ENCODE data around the gene BLVRA. TPM values are rescaled to one million over a fixed set of nuclear protein-coding genes. Genes with fewer than 3 reads are reported as not detected.
"Not testable (repeated sequence)": the region's sequence is repeated elsewhere in the genome, so short reads cannot be mapped to it uniquely, and the experiment has no call there.

Gene BLVRA
- total RNA-seq, 1 experiment from 2014 or later: 40.7 TPM

- Histone ChIP-seq H2AK5ac (ENCODE audit: insufficient read length, low read length) (no peak overlapping the region), H3K4ac (ENCODE audit: low read depth, low read length) (no peak overlapping the region), H3K79me2 (ENCODE audit: insufficient read depth, low read length) (no peaks in the 10 kb centered on the region), H3K18ac (ENCODE audit: insufficient read length, low read depth, low read length) (no peak overlapping the region), H3K14ac (ENCODE audit: insufficient read depth, low read length) (no peak overlapping the region), H2BK15ac (ENCODE audit: low read depth, low read length) (no peak overlapping the region), H3T11ph (ENCODE audit: low read length) (no peak overlapping the region), H3K23me2 (ENCODE audit: insufficient read length, low read depth, low read length, poor library complexity, severe bottlenecking) (no peaks in the 10 kb centered on the region), H3K4me2 (ENCODE audit: insufficient read depth, insufficient read length, low read length) (no peak overlapping the region), H3K9ac (ENCODE audit: extremely low read depth, insufficient read length, low read length) (no peak overlapping the region), H3K56ac (ENCODE audit: insufficient read length, low read depth, low read length) (no peak overlapping the region), H2BK120ac (ENCODE audit: low read depth, low read length, poor library complexity, severe bottlenecking) (no peak overlapping the region), H4K20me1 (ENCODE audit: control insufficient read depth, insufficient read depth, insufficient read length) (no peaks in the 10 kb centered on the region), H2BK12ac (ENCODE audit: insufficient read length, low read depth, low read length) (no peak overlapping the region), H2BK20ac (ENCODE audit: low read depth, low read length, poor library complexity, severe bottlenecking) (no peak overlapping the region), H4K8ac (replicated peaks; ENCODE audit: insufficient read length, low read depth, low read length) (no peak overlapping the region), H3K79me1 (ENCODE audit: insufficient read depth, low read depth, low read length, poor library complexity, severe bottlenecking) (no peaks in the 10 kb centered on the region), H3K23ac (ENCODE audit: insufficient read length, low read depth, low read length) (no peak overlapping the region), H3K27me3 (ENCODE audit: insufficient read depth, low read length) (no peaks in the 10 kb centered on the region), H4K91ac (ENCODE audit: insufficient read length, low read depth, low read length) (no peak overlapping the region), H3K27ac (ENCODE audit: insufficient read length, low read depth, low read length) (no peak overlapping the region), H2AFZ (ENCODE audit: low read length) (no peak overlapping the region), H3K4me1 (ENCODE audit: insufficient read depth, low read length) (peaks cover 11% of the 10 kb centered on the region; the same call in 1 of the 2 replicates), H2BK5ac (ENCODE audit: insufficient read length, low read length) (no peak overlapping the region), H3K9me3 (ENCODE audit: control insufficient read depth, low read depth, low read length) (no peaks in the 10 kb centered on the region), H4K5ac (ENCODE audit: insufficient read length, low read depth, low read length) (no peak overlapping the region)
- peaks cover 26 to 28% of the 10 kb centered on the region in 2 experiments for H3K4me1 Mint-ChIP-seq
- no peak for TF ChIP-seq CTCF (conservative IDR thresholded peaks at IDR 0.05)
- H3K9me3 Mint-ChIP-seq: peaks cover 2 to 8% of the 10 kb centered on the region in 2 experiments; a peak in 4 of 5 replicates
- peaks cover 4% of the 10 kb centered on the region; the same call in 1 of the 2 replicates for H3K27me3 Mint-ChIP-seq (ENCODE audit: low read depth)
- DNase-seq: no peak
- no CpG with 5 or more reads among the region's 6 CpGs for WGBS (ENCODE audit: extremely low coverage, insufficient read length, low lambda C conversion rate)
- no peak overlapping the region for H3K4me3 Mint-ChIP-seq
- no peak overlapping the region for H3K27ac Mint-ChIP-seq
- peaks cover 0 to 7% (median 6%) of the 10 kb centered on the region in 3 experiments; a peak in 5 of 7 replicates for H3K36me3 Mint-ChIP-seq (ENCODE audit: insufficient read depth in 1 of 3, low read depth in 3 of 3)
These were observed 65.5 kb downstream of the BLVRA start for GRCh38 chr7:43823941-43824340.

- not testable (repeated sequence) for H4K91ac ChIP-seq (ENCODE audit: insufficient read length, low read depth, low read length); H4K8ac ChIP-seq (replicated peaks; ENCODE audit: insufficient read length, low read depth, low read length); H2BK20ac ChIP-seq (ENCODE audit: low read depth, low read length, poor library complexity, severe bottlenecking); H3K9me3 Mint-ChIP-seq; H3K18ac ChIP-seq (ENCODE audit: insufficient read length, low read depth, low read length); H3K4ac ChIP-seq (ENCODE audit: low read depth, low read length); H3K9ac ChIP-seq (ENCODE audit: extremely low read depth, insufficient read length, low read length); H2BK15ac ChIP-seq (ENCODE audit: low read depth, low read length); H3K56ac ChIP-seq (ENCODE audit: insufficient read length, low read depth, low read length); H3K23ac ChIP-seq (ENCODE audit: insufficient read length, low read depth, low read length); H3K27ac ChIP-seq (ENCODE audit: insufficient read length, low read depth, low read length); H3K27me3 ChIP-seq (ENCODE audit: insufficient read depth, low read length); H2BK5ac ChIP-seq (ENCODE audit: insufficient read length, low read length); H2AFZ ChIP-seq (ENCODE audit: low read length); H3K79me2 ChIP-seq (ENCODE audit: insufficient read depth, low read length); DNase-seq; H2BK120ac ChIP-seq (ENCODE audit: low read depth, low read length, poor library complexity, severe bottlenecking); H3T11ph ChIP-seq (ENCODE audit: low read length); H3K27ac Mint-ChIP-seq; H2AK5ac ChIP-seq (ENCODE audit: insufficient read length, low read length); H4K5ac ChIP-seq (ENCODE audit: insufficient read length, low read depth, low read length); H2BK12ac ChIP-seq (ENCODE audit: insufficient read length, low read depth, low read length); H3K14ac ChIP-seq (ENCODE audit: insufficient read depth, low read length); H4K20me1 ChIP-seq (ENCODE audit: control insufficient read depth, insufficient read depth, insufficient read length); H3K9me3 ChIP-seq (ENCODE audit: control insufficient read depth, low read depth, low read length); H3K4me2 ChIP-seq (ENCODE audit: insufficient read depth, insufficient read length, low read length); H3K23me2 ChIP-seq (ENCODE audit: insufficient read length, low read depth, low read length, poor library complexity, severe bottlenecking); H3K79me1 ChIP-seq (ENCODE audit: insufficient read depth, low read depth, low read length, poor library complexity, severe bottlenecking); H3K27me3 Mint-ChIP-seq (ENCODE audit: low read depth); H3K4me3 Mint-ChIP-seq
- H3K4me1 Mint-ChIP-seq: peaks cover 30 to 31% of the 10 kb centered on the region in 2 experiments
- H3K4me1 ChIP-seq (ENCODE audit: insufficient read depth, low read length): peaks cover 11% of the 10 kb centered on the region; the same call in 1 of the 2 replicates
- no CpG with 5 or more reads among the region's 12 CpGs for WGBS (ENCODE audit: extremely low coverage, insufficient read length, low lambda C conversion rate)
- peaks cover 0 to 11% (median 7%) of the 10 kb centered on the region in 3 experiments; a peak in 5 of 7 replicates for H3K36me3 Mint-ChIP-seq (ENCODE audit: insufficient read depth in 1 of 3, low read depth in 3 of 3)
These were observed 66.0 kb downstream of the BLVRA start for GRCh38 chr7:43824513-43824912.

All from H9 (cell line).